ENCODE results near the gene TRIM36.

GRCh38 chr5:115086473-115086872, 83.2 kb downstream of the TRIM36 start:
- TF ChIP-seq CTCF (IDR thresholded peaks at IDR 0.05), result no peak
- TF ChIP-seq POLR2A (IDR thresholded peaks at IDR 0.05), result no peak
